ENCODE measurements around the gene RIN3. TPM values are rescaled to one million over a fixed set of nuclear protein-coding genes. Genes with fewer than 3 reads are reported as not detected.

Gene RIN3
- total RNA-seq, 1 donor from 2014 or later, result 33.0 TPM

GRCh38 chr14:92657457-92658142 is 144.0 kb downstream of the RIN3 start:
- intact Hi-C loops (cut with micrococcal nuclease), result no loop called here

GRCh38 chr14:92658160-92658559 is 144.6 kb downstream of the RIN3 start:
- intact Hi-C loops (cut with micrococcal nuclease), result no loop called here

GRCh38 chr14:92658684-92659083 is 145.1 kb downstream of the RIN3 start:
- intact Hi-C loops (cut with micrococcal nuclease), result no loop called here

- intact Hi-C loops (cut with micrococcal nuclease), result no loop called here
Measured at GRCh38 chr14:92659765-92660561, 146.4 kb downstream of the RIN3 start.

- intact Hi-C loops (cut with micrococcal nuclease), result no loop called here
Measured at GRCh38 chr14:92660571-92660970, 147.0 kb downstream of the RIN3 start.

- intact Hi-C loops (cut with micrococcal nuclease), result no loop called here
Measured at GRCh38 chr14:92663049-92663448, 149.5 kb downstream of the RIN3 start.

GRCh38 chr14:92665661-92666110 is 152.1 kb downstream of the RIN3 start:
- intact Hi-C loops (cut with micrococcal nuclease), result no loop called here

- intact Hi-C loops (cut with micrococcal nuclease), result no loop called here
Measured at GRCh38 chr14:92666251-92666650, 152.7 kb downstream of the RIN3 start.

GRCh38 chr14:92668276-92668973 is 154.8 kb downstream of the RIN3 start:
- intact Hi-C loops (cut with micrococcal nuclease), result no loop called here

GRCh38 chr14:92670160-92670559 is 156.6 kb downstream of the RIN3 start:
- intact Hi-C loops (cut with micrococcal nuclease), result no loop called here

- intact Hi-C loops (cut with micrococcal nuclease), result no loop called here
Measured at GRCh38 chr14:92670643-92671366, 157.2 kb downstream of the RIN3 start.

GRCh38 chr14:92673601-92674150 is 160.1 kb downstream of the RIN3 start:
- intact Hi-C loops (cut with micrococcal nuclease), result no loop called here

- intact Hi-C loops (cut with micrococcal nuclease), result no loop called here
Measured at GRCh38 chr14:92675421-92675820, 161.8 kb downstream of the RIN3 start.

GRCh38 chr14:92675976-92676375 is 162.4 kb downstream of the RIN3 start:
- intact Hi-C loops (cut with micrococcal nuclease), result no loop called here

- intact Hi-C loops (cut with micrococcal nuclease), result loop anchor here (1.0 kb wide), 1 partner anchor 25 kb away; no protein-coding TSS in a partner anchor
Measured at GRCh38 chr14:92676403-92677086, 163.0 kb downstream of the RIN3 start.

GRCh38 chr14:92677087-92677668 is 163.6 kb downstream of the RIN3 start:
- intact Hi-C loops (cut with micrococcal nuclease), result loop anchor here (1.0 kb wide), 1 partner anchor 26 kb away; no protein-coding TSS in a partner anchor

- intact Hi-C loops (cut with micrococcal nuclease), result loop anchor here (1.0 kb wide), 1 partner anchor 27 kb away; no protein-coding TSS in a partner anchor
Measured at GRCh38 chr14:92677955-92678354, 164.4 kb downstream of the RIN3 start.

- intact Hi-C loops (cut with micrococcal nuclease), result no loop called here
Measured at GRCh38 chr14:92678766-92679165, 165.2 kb downstream of the RIN3 start.

- intact Hi-C loops (cut with micrococcal nuclease), result no loop called here
Measured at GRCh38 chr14:92679246-92679645, 165.7 kb downstream of the RIN3 start.

GRCh38 chr14:92680330-92680729 is 166.7 kb downstream of the RIN3 start:
- intact Hi-C loops (cut with micrococcal nuclease), result loop anchor here (2.0 to 5.0 kb wide), 4 partner anchors 68 to 638 kb away; partner anchors contain the start of gene TRIP11
